HUES64 (cell line): ENCODE measurements around the gene NUP54.
A peak's percentile ranks its signal among the peaks of the same experiment; 100 is the strongest.

Source experiments
- H3K27ac ChIP-seq: 2 replicates; pipeline ENCODE4 v1.7.0; 2013; ENCODE audit warnings: low read depth, low read length, inconsistent platforms
- H3K27me3 ChIP-seq: 2 replicates; pipeline ENCODE4 v1.6.1; 2013; ENCODE audit warnings: mild to moderate bottlenecking, low read length; ENCODE audit not compliant: insufficient read depth
- H3K36me3 ChIP-seq: 2 replicates; pipeline ENCODE4 v1.6.1; 2013; ENCODE audit warnings: mild to moderate bottlenecking, low read length; ENCODE audit not compliant: insufficient read depth
- H3K4me1 ChIP-seq: 2 replicates; pipeline ENCODE4 v1.6.1; 2013; ENCODE audit warnings: mild to moderate bottlenecking, low read length, moderate library complexity; ENCODE audit not compliant: insufficient read depth
- H3K4me3 ChIP-seq: 2 replicates; pipeline ENCODE4 v1.5.1; 2013; ENCODE audit warnings: mild to moderate bottlenecking, low read length, moderate library complexity
- H3K9ac ChIP-seq: 2 replicates; pipeline ENCODE4 v1.6.1; 2013; ENCODE audit warnings: mild to moderate bottlenecking, low read depth, low read length
- H3K9me3 ChIP-seq: 2 replicates; pipeline ENCODE4 v1.6.1; 2013; ENCODE audit warnings: low read depth, low read length; ENCODE audit not compliant: insufficient read depth
- WGBS: fragments of 150-250, 120-280 bp; methylation state at CpG from one replicate; pipeline ENCODE4 v1.1.7; 2013; ENCODE audit warnings: missing lambda C conversion rate; 5-methylcytosine and 5-hydroxymethylcytosine counted together

The NUP54 gene

GRCh38 chr4:76072760-76073159 is 75.4 kb downstream of the NUP54 start:
- Histone ChIP-seq H3K4me1 (peaks cover 22% of the 10 kb centered on the region), H3K9ac (peak overlapping the region; percentile 58), H3K9me3 (no peaks in the 10 kb centered on the region), H3K27ac (peak overlapping the region; percentile 91), H3K36me3 (no peaks in the 10 kb centered on the region), H3K27me3 (no peaks in the 10 kb centered on the region), H3K4me3 (no peak overlapping the region)
- 41% methylated on average over 4 of the region's 4 CpGs for WGBS

- WGBS, result 2% methylated on average over 2 of the region's 2 CpGs
- H3K4me1 ChIP-seq, result peaks cover 8% of the 10 kb centered on the region
- H3K27me3 ChIP-seq, result no peaks in the 10 kb centered on the region
- H3K36me3 ChIP-seq, result no peaks in the 10 kb centered on the region
- no peaks in the 10 kb centered on the region for H3K9me3 ChIP-seq
- no peak overlapping the region for H3K9ac ChIP-seq
- H3K27ac ChIP-seq, result no peak overlapping the region
- H3K4me3 ChIP-seq, result no peak overlapping the region
Measured at GRCh38 chr4:76067652-76068286, 80.4 kb downstream of the NUP54 start.

GRCh38 chr4:76066546-76066945 is 81.7 kb downstream of the NUP54 start:
- WGBS, result 77% methylated on average over 3 of the region's 3 CpGs

More at GRCh38 chr4:76066546-76066945, 81.7 kb downstream of the NUP54 start:
- H3K27me3 ChIP-seq, result no peaks in the 10 kb centered on the region
- no peak overlapping the region for H3K27ac ChIP-seq
- no peak overlapping the region for H3K4me3 ChIP-seq
- H3K4me1 ChIP-seq, result no peaks in the 10 kb centered on the region
- H3K36me3 ChIP-seq, result no peaks in the 10 kb centered on the region
- H3K9me3 ChIP-seq, result no peaks in the 10 kb centered on the region
- no peak overlapping the region for H3K9ac ChIP-seq
